ENCODE data around the gene EHHADH.
"Not testable (repeated sequence)": the region's sequence is repeated elsewhere in the genome, so short reads cannot be mapped to it uniquely, and the experiment has no call there.

Gene EHHADH

GRCh38 chr3:185250653-185251052 lies 3.2 kb downstream of the EHHADH start:
- DNase-seq, result no peak

GRCh38 chr3:185250247-185250646 lies 3.6 kb downstream of the EHHADH start:
- no peak for DNase-seq

- no peak for DNase-seq
These were observed 11.2 kb downstream of the EHHADH start for GRCh38 chr3:185242642-185243041.

GRCh38 chr3:185236969-185237368 lies 16.9 kb downstream of the EHHADH start:
- DNase-seq, result no peak

- no peak for DNase-seq
These were observed 20.5 kb downstream of the EHHADH start for GRCh38 chr3:185233328-185233727.

- not testable (repeated sequence) for DNase-seq
These were observed 27.3 kb downstream of the EHHADH start for GRCh38 chr3:185226526-185226925.

GRCh38 chr3:185225523-185225922 lies 28.3 kb downstream of the EHHADH start:
- no peak for DNase-seq

GRCh38 chr3:185225080-185225479 lies 28.8 kb downstream of the EHHADH start:
- DNase-seq, result no peak

- no peak for DNase-seq
These were observed 32.6 kb downstream of the EHHADH start for GRCh38 chr3:185221203-185221602.

GRCh38 chr3:185216607-185216958 lies 37.3 kb downstream of the EHHADH start:
- DNase-seq, result no peak

- DNase-seq, result no peak
These were observed 37.8 kb downstream of the EHHADH start for GRCh38 chr3:185215873-185216606.

- DNase-seq, result no peak
These were observed 41.3 kb downstream of the EHHADH start for GRCh38 chr3:185212559-185212958.

GRCh38 chr3:185212086-185212485 lies 41.8 kb downstream of the EHHADH start:
- DNase-seq, result no peak

- DNase-seq, result peak; percentile 86
These were observed 43.2 kb downstream of the EHHADH start for GRCh38 chr3:185210621-185211142.

- no peak for DNase-seq
These were observed 45.0 kb downstream of the EHHADH start for GRCh38 chr3:185208823-185209222.

GRCh38 chr3:185207931-185208746 lies 45.7 kb downstream of the EHHADH start:
- no peak for DNase-seq

- no peak for DNase-seq
These were observed 46.4 kb downstream of the EHHADH start for GRCh38 chr3:185207481-185207880.

- no peak for DNase-seq
These were observed 48.0 kb downstream of the EHHADH start for GRCh38 chr3:185205865-185206264.

GRCh38 chr3:185204894-185205293 lies 49.0 kb downstream of the EHHADH start:
- DNase-seq, result no peak

GRCh38 chr3:185200639-185201038 lies 53.2 kb downstream of the EHHADH start:
- no peak for DNase-seq

- DNase-seq, result no peak
These were observed 54.2 kb downstream of the EHHADH start for GRCh38 chr3:185199671-185200070.

- no peak for DNase-seq
These were observed 54.6 kb downstream of the EHHADH start for GRCh38 chr3:185199206-185199605.

GRCh38 chr3:185197068-185197467 lies 56.8 kb downstream of the EHHADH start:
- no peak for DNase-seq

GRCh38 chr3:185195652-185196051 lies 58.2 kb downstream of the EHHADH start:
- DNase-seq, result no peak
